LNCaP clone FGC (cell line): ENCODE results near the gene CCNG2.

Source experiments
- DNase-seq: peaks from one replicate; pipeline ENCODE4 v3.0.0-alpha.2; 2011; ENCODE audit warnings: low read depth
- H3K4me3 ChIP-seq: 2 replicates; pipeline ENCODE4 v1.5.1; 2011; ENCODE audit warnings: mild to moderate bottlenecking, low read depth, low read length, control low read depth
- CTCF ChIP-seq: IDR thresholded peaks from 2 replicates; pipeline ENCODE4 v1.5.1; 2012; ENCODE audit warnings: mild to moderate bottlenecking; ENCODE audit not compliant: control insufficient read depth, insufficient read depth; ENCODE audit errors: extremely low read depth

CCNG2 gene

GRCh38 chr4:77154761-77155499 is 2.1 kb upstream of the CCNG2 start:
- no peak for DNase-seq
- no peak for TF ChIP-seq CTCF
- H3K4me3 ChIP-seq = no peak overlapping the region

- H3K4me3 ChIP-seq = peak overlapping the region; percentile 90
- no peak for TF ChIP-seq CTCF
- peak; percentile 76 for DNase-seq
Observed at GRCh38 chr4:77155631-77156452, 1.2 kb upstream of the CCNG2 start.

- peak; percentile 100 for DNase-seq
- peak overlapping the region; percentile 90 for H3K4me3 ChIP-seq
- TF ChIP-seq CTCF = no peak
Observed at GRCh38 chr4:77156533-77156911, 485 bp upstream of the CCNG2 start.

GRCh38 chr4:77157859-77158486 is 966 bp downstream of the CCNG2 start:
- no peak for TF ChIP-seq CTCF
- peak overlapping the region; percentile 90 for H3K4me3 ChIP-seq
- DNase-seq = no peak

- DNase-seq = no peak
- TF ChIP-seq CTCF = no peak
- H3K4me3 ChIP-seq = peak overlapping the region; percentile 90
Observed at GRCh38 chr4:77158487-77158861, 1.5 kb downstream of the CCNG2 start.

GRCh38 chr4:77159806-77160205 is 2.8 kb downstream of the CCNG2 start:
- H3K4me3 ChIP-seq = peak overlapping the region; percentile 90
- no peak for TF ChIP-seq CTCF

More at GRCh38 chr4:77159806-77160205, 2.8 kb downstream of the CCNG2 start:
- no peak for DNase-seq
